Stimulated activated CD8-positive, alpha-beta memory T cell treated with anti-CD3 and anti-CD28 coated beads, Interleukin-4, amount 100 ng/mL, for 24 hours (primary cell): ENCODE results near the gene RBM12.
"Not testable (repeated sequence)": the region's sequence is repeated elsewhere in the genome, so short reads cannot be mapped to it uniquely, and the experiment has no call there.

Source experiments
- DNase-seq: peaks from one replicate; pipeline ENCODE4 v3.0.0-alpha.2; 2020; ENCODE audit warnings: low read depth

The RBM12 gene

GRCh38 chr20:35698298-35699126 is 33.8 kb upstream of the RBM12 start:
- no peak for DNase-seq

DNA sequence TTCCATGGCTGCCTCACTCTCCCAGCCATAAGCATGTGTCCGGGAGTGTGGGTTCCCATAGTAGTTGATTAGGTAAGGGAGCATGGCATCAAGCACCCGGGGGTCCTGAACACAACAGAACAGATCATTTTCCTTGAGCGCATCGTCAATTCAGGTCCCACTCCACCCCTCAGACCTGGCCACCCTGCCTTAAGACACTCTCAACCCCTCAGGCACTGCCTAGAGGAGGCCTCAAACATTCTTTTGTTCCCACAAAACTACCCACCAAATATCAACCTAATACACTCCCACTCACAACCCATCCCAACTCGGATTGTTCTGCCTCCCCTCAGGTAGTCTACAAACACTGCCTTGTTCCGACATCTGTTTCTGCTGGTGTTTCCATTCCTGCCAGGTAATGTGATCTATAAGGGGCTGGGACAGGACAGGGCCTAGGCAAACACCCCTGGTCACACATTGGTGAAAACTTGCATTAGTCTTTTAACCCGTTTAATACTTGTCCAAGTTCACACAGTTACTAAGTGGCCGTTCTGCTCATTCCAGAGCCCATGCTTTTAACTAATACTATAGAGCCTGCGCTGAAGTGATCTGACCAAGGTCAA is 33.1 kb upstream of the RBM12 start:
- no peak for DNase-seq

DNA sequence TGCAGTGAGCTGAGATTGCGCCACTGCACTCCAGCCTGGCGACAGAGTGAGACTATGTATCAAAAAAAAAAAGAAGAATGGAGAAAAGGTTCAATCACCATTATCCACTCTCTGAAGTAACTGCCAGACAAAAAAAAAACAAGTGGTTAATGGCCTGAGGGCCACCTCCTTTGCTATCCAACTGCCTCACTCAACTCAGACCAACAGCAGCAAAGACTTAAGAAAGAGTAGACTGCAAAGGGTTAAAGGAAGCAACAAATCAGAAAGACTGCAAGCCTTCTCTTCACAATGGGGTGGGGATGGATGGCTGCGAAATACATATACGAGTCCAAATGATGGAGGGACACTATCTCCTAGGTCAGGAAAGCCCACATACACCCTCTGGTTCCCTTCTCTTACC is 31.3 kb upstream of the RBM12 start:
- no peak for DNase-seq

- DNase-seq = no peak
Observed at GRCh38 chr20:35695245-35695749, 30.6 kb upstream of the RBM12 start.

DNA sequence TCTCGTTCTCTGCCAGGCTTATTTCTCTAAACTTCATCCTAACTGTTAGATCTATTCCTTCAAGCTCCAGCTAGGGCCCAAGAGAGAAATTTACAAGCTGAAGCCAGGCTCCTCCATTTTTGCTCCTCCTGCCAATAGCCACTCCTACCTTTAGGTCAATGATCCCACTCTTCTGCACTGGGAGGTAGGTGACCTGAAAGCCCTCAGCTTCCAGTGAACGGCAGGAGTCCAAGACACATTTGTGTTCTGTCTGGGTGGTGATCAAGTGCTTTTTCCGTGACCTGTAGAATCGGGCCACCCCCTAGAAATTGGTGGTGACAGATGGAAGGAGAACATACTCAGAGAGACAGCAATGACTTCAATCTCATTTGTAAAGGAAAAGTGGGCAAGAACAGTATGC is 25.6 kb upstream of the RBM12 start:
- no peak for DNase-seq

- DNase-seq = not testable (repeated sequence)
Observed at GRCh38 chr20:35686872-35687271, 22.2 kb upstream of the RBM12 start.

DNA sequence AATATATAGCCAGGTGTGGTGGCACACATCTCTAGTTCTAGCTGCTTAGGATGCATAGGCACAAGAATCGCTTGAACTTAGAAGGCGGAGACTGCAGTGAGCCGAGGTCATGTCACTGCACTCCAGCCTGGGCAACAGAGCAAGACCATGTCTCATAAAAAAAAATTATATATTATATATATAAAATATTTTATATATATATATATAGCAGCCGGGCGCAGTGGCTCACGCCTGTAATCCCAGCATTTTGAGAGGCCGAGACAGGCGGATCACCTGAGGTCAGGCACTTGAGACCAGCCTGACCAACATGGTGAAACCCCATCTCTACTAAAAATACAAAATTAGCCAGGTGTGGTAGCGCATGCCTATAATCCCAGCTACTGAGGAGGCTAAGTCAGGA is 20.7 kb upstream of the RBM12 start:
- not testable (repeated sequence) for DNase-seq

DNA sequence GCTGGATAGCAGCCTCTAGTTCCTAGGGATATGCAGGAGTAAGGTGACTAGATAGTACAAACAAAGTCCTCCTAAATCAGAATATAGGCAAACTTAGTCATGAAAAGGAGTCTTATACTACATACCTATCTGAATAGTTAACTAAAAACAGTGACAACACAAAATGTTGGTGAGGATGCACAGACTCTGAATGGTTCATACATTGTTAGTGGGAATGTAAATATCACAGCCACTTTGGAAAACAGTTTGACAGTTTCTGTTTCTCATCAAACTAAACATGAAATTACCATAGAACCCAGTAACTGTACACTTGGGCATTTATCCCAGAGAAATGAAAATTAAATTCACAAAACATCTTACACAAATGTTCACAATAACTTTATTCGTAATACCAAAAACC is 17.3 kb upstream of the RBM12 start:
- no peak for DNase-seq

DNA sequence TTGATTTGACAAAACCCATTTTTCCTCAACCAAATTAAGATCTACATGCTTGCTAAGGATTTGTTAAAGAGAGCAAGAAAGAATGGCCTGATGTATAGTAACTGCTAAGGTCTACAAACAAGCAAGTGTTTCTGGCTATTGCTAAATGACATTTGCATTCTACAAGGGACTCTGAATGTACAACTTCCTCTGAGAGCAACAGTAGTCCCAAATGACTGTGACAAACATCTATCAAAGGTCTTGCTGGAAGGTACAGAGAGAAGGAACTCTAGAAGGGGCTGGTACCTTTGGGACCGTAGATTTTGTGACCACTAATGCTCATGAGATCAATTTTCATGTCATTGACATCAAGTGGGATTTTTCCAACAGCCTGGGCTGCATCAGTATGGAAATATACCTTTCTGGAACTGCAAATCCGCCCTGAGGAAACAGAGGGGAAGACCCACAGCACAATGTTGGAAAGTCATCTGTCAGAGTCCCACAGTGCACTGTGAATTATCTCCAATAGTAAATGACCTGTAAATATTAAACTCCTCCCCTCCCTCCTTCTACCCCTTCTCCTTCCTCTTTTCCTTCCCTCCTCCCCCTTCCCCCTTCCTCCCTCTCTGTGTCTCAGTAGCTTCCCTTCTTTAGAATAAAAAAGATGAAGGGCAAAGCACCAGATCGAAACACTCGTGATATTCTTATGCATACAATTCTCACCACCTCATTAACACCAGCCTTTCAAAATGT is 15.9 kb upstream of the RBM12 start:
- DNase-seq = no peak

- no peak for DNase-seq
Observed at GRCh38 chr20:35674921-35675320, 10.2 kb upstream of the RBM12 start.

DNA sequence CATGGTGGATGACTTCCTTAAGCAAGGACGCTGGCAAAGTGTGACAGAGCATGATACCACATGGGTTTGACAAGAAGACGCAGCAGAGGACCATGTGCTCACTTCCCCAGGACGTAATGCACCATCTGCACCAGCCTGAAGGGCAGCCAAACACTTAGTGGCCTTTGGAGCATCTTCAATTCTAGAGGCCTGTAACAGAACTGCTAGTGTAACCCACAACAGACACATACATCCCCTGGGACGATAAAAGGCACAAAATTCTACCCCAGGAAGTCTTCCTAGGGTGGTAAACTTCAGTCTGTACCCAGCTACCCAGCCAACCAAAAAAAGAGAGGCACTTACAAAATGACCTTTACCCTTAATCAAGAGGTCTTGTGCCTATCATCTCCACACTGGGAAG is 9.2 kb upstream of the RBM12 start:
- DNase-seq = no peak

GRCh38 chr20:35669681-35670080 is 5.0 kb upstream of the RBM12 start:
- DNase-seq = no peak

- DNase-seq = no peak
Observed at GRCh38 chr20:35669221-35669620, 4.5 kb upstream of the RBM12 start.

- DNase-seq = no peak
Observed at GRCh38 chr20:35665949-35666288, 1.2 kb upstream of the RBM12 start.

DNA sequence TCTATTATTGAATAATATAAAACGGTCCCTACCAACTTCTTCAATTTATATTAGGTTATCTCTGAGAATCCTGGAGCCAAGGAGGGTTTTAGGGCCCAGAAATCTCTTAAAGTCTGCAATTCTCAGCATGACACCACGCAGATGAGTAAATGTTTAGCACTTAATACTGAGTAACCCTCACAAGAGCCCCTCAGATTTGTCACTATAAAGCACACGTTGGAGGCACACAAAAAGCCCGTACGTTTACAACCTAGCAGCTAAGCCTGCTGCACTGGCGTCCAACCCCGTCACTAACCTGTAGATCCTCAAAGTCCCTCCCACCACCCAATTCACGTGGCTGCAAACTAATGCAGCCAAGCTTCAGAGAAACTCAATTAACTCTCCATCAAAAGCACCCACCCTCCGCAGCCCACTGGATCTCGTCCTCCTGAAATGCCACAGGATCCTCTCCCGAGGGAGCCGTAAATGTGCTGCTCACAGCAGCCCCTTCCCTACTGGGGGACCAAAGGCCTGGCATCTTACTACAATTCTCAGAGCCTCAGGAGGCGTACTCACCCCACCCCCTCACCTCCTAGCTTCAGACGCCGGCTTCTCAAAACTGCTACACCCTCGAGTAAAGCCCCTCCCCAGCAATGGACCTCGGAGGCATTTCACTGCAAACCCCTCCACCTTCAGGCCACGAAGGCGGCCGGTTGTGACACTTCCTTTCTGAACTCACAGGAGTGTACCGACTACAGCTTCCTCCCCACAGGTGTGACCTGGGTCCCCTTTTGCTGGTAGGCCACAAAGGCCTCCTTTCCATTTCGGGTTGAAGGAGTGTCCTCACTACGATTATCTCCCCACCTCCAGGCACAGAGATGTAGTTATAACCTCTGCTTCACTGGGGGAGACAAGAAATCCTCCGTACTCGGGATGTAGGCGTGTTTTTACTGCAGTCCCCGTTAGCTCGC is 909 bp downstream of the RBM12 start:
- DNase-seq = peak; percentile 34

GRCh38 chr20:35662551-35662950 is 2.1 kb downstream of the RBM12 start:
- no peak for DNase-seq

DNA sequence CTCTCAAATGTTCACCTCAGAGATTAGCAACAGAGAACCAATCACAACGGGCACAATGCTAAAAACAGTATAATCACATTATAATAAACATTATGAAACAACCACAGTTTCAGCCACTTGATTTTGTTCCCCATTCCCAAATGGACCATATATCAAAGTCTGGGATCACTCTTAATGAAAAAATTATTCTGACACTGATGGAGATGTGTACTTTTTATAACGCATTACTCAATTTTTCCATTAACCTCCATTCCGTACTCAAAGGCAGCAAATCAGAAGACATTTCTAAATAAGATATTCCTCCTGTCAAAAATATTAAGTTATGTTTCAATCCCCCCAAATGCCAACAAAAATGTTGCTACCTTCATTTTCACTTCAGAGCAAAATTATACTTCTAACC is 2.8 kb downstream of the RBM12 start:
- DNase-seq = no peak

DNA sequence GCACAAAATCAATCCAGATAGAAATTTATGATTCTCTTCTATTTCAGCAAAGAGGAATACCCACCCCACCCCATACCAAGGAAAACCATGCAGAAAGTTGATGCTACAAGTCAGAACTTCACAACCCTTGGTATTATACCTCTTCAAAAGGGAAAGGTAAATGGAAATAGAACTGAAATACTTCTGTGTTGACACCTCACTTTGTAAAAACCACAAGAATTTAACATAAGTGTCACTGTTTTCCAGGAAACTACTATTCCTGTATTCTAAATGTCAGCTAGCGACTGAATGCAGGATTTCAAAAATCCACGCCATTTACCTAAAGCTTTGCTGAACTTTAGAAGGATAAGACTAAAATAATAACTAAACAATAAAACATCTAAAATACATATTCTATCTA is 3.6 kb downstream of the RBM12 start:
- no peak for DNase-seq

DNA sequence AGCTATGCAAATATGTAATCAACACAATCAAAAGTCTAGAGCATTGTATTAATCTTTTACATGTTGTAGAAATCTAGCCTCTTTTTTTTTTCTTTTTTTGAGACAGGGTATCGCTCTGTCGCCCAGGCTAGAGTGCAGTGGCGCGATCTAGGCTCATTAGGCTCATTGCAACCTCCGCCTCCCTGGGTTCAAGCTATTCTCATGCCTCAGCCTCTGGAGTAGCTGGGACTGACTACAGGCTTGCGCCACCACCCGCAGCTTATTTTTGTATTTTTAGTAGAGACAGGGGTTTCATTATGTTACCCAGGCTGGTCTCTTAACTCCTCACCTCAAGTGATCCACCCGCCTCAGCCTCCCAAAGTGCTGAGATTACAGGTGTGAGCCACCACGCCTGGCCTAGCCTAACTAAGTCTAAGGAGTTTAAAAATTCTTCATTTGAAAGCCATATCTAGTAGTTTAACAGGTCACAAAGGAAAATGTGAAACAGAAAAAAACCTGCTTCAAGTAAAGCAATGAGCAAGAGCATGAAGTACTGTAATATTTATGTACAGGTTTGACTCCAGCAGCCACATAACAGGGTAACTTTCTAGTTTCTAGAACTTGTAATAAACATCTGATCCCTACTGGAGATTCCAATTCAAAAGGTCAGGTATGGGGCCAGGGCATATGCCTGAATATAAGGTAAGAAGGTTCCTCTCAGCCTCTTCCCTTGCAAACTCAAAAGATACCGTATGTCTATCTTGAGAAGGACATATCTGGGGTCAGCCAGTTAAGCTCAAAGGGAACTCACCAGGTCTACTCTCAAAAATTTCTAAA is 4.4 kb downstream of the RBM12 start:
- DNase-seq = no peak

DNA sequence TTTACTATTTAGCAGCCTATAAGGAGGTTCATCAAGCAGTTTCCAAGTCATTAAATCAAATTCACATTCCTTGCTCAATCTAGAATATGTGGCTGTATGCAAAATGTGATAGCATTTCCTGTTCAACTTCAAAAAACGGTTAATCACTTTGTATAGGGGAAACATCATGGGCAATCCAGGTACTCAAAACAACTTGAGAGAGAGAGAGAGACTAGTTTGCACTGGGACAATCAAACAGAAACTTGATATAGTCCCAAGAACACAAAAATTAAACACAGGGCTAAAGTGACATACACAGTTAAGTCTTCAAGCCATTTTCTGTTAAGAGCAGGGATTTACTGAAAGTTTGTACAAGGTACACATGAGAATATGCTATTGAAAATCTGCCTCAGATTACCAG is 7.4 kb downstream of the RBM12 start:
- DNase-seq = no peak

DNA sequence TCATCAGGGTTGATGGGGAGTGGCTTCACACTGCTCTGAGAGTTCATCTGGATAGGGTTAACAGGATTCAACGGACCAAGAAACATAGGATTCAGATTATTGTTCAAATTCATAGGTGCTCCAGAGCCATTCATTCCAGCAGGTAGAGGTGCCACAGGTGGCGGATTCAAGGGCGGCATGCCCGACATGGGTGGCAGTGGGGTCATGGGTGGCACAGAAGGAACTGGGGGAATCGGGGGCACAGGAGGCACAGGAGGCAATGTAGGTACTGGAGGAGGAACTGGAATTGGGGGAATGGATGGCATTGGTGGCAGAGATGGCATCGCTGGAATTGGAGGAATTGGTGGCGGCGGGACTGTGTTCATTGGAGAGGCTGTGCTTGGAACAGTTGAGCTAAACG is 10.3 kb downstream of the RBM12 start:
- no peak for DNase-seq
